HG03039 (cell line): Measurements from ENCODE around the gene TFB1M.
"Not testable (repeated sequence)": the region's sequence is repeated elsewhere in the genome, so short reads cannot be mapped to it uniquely, and the experiment has no call there.

ENCODE experiments used
- ATAC-seq: cut with Tn5 transposase; IDR thresholded peaks from one replicate; pipeline ENCODE4 v1.9.1; 2021; ENCODE audit warnings: mild to moderate bottlenecking, moderate library complexity; ENCODE audit not compliant: unreplicated experiment

Gene TFB1M

DNA sequence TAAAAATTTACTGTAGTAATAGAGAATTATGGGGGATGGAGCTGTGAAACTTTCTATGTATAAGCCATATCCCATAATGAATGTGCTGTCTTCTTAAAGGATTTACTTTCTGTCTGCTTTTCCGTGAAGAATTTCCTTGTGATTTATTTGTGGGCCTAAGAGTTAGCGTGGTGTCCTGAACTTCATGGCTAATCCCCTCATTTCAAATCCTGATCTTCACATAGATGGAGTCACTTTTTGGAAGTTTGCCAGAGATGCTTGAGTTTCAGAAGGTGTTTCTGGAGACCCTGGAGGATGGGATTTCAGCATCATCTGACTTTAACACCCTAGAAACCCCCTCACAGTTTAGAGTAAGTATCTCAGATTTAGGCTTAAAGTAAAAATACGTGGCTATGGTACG lies 69.8 kb downstream of the TFB1M start:
- ATAC-seq: no peak

DNA sequence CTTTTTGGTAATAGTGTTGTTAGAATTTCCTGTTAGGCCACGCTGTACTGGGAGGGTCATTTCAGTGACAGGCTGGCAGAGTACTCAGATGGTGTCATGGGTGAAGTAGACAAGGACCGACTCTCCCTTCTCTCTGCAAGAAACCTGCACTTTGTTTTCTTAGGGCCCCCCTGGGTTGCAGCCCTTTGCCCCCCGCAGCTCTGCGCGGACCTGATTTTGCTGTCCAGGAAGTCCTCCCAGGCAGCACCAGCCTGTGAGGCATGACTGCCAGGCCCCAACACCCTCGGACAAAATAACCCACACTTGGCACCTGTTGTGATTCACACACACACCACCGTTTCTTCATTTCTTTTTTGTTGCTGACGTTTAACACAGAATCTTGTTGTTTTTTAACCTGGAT lies 72.3 kb downstream of the TFB1M start:
- no peak for ATAC-seq

DNA sequence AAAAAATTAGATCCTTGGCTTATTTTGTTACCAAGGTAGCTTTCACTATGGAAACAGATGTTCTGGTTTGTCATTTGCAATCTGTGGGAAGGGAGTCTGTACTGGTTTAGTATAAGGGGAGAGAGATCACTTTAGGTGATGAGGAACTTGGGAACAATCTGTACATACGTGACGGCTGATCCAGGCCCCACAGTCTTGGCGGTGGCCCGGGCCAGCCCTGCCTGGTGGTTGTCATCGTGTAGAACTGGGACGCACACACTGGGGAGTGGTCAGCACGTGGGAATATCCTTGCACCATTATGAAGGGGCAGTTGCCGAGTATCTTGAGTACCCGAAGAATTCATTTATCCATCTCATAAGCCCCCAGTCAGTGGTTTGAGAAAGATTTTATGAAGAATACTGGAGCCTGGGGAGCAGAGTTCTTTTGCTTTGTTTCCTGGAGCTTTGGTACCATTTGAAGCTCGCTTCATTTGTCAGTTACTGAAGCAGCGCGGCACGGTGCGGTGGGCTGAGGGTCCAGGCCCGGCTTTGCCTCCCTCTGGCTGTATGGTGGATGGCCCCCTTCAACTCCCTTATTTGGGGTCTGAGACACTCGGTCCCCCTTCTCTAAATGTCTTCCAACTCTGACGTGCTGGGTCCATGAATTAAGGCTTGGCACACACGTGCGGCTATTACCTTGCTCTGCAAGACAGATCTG lies 73.2 kb downstream of the TFB1M start:
- no peak for ATAC-seq

DNA sequence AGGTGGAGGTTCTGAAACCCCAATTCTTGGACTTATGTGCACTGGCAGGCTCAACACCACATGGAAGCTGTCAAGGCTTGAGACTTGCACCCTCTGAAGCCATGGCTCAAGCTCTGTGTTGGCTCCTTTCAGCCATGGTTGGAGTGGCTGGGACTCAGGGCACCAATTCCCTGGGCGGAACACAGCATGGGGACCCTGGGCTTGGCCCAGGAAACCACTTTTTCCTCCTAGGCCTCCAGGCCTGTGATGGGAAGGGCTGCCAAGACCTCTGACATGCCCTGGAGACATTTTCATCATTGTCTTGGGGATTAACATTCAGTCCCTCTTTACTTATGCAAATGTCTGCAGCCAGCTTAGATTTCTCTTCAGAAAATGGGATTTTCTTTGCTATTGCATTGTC lies 76.7 kb downstream of the TFB1M start:
- no peak for ATAC-seq

DNA sequence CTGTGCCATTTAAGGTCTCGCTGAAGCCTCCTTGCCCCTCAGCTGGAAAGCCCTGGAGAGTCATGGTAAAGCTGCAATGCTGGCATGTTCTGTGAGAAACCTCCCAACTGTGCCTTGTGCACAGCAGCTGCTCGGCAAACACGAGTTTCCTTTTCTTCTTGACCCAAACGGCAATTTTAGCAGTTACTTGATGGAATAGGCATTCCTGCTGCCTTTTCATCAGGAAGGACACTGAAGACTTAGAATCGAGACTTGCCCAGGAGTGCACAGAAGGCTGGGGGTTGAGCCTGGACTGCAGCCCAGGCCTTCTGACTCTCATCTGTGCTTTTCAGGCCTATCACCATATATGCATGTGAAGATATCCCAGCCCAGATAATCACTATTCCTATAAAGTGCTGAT lies 79.2 kb downstream of the TFB1M start:
- no peak for ATAC-seq

DNA sequence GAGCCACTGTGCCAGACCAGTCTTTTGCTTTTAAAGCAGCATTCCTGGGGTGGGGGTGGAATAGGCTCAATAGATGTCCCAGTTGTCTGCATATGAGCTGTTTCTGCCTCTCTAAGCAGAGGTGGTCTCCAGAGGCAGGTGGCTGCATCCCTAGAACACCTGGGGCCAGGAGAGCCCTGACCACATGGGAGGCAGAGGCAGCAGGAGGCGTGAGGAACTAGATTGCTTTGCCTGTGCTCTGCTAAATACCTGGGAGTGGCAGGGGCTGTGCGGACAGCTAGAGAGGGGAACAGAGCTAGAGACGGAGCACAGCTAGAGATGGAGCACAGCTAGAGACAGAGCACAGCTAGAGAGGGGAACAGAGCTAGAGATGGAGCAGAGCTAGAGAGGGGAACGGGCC lies 79.6 kb downstream of the TFB1M start:
- no peak for ATAC-seq

DNA sequence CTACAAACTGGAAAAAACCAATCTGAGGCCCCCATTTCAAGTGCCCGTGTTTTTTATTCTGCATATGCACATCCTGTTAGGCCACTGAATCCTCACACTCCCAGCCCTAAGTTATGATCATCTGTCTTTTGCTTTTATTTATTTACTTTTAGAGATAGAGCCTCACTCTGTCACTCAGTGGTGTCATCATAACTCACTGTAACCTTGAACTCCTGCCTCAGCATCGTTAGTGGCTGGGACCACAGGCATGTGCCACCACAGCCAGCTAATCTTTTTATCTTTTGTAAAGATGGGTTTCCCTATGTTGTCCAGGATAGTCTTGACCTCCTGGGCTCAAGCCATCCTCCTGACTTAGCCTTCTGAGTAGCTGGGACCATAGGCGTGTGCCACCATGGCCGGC lies 80.1 kb downstream of the TFB1M start:
- ATAC-seq: no peak

DNA sequence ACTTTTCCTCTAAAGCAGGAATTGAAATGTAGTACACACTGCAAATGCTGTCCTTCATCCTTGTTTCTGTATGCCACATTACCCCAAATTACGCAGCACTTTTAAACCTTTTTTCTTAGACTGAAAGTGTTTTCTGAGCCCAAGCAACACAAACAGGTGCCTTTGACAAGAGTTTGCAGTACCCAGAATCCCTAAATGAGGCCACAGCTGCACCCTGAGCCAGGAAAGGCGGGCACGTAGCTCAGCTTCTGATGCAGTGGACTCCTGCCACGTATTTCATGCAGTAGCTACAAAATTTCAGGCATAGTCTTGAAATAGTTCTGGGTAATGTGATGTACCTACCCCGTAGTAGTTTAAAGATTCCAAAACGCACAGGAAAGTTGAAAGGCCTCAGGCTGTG lies 81.4 kb downstream of the TFB1M start:
- ATAC-seq: no peak

DNA sequence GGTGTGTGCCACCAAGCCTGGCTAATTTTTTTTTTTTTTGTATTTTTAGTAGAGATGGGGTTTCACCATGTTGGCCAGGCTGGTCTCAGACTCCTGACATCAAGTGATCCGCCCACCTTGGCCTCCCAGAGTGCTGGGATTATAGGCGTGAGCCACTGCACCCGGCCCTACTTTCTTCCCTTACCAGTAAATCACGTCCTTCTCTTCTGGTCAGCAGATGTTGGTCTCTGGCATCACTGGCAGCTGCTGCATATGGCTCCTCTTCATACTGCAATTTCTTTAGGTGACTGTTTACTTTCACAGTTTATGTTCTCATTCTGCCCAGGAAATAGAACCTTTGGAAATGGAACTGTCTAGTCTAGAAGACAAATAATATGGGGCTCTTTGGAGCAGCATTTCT lies 83.3 kb downstream of the TFB1M start:
- ATAC-seq: not testable (repeated sequence)

DNA sequence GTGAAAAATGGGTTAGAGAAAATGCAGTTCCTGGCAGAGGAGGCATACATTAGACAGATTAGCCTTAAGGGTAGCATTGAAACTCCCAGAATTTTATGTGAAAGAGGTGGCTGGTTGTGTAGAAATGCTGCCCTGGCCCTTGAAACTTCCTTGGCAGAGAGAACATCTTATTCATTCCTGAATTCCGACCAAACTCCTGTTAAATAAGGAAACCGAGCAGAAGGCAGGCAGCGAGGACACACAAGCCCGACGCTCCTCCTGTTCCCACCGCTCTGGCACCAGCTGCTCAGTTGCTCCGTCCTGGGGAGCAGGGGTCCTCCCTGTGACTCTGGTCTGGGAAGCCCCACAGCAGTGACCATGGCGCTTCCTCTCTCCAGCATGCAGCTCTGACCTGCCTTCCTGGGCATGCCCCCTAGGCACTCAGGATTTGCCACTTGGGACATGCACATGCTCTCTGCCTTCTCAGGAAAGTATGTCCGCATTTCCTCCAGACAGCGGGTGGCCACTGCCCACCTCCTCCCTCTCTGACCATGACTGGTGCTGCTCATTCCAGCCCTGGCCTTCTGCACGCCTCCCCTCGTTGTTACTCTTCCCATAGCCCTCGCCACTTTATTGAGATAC lies 85.6 kb downstream of the TFB1M start:
- ATAC-seq: no peak

DNA sequence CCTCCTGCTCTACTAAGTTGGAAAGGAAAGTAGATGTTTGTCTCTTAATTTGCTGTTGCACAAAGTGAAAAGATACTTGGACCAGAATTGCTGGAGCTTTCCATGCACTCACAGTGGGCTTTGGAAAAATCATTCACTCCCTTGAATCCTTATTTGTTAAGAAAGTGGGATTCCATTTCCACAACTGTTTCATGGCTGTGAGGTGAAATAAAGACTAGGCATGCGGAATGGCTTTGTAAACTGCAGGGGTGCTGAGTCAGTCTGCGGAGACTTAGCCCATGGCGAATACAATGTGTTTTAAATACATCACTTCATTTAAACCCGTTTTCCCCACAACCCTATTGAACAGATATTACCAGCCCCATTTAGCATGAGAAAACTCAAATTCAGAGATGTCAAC lies 87.2 kb downstream of the TFB1M start:
- no peak for ATAC-seq

DNA sequence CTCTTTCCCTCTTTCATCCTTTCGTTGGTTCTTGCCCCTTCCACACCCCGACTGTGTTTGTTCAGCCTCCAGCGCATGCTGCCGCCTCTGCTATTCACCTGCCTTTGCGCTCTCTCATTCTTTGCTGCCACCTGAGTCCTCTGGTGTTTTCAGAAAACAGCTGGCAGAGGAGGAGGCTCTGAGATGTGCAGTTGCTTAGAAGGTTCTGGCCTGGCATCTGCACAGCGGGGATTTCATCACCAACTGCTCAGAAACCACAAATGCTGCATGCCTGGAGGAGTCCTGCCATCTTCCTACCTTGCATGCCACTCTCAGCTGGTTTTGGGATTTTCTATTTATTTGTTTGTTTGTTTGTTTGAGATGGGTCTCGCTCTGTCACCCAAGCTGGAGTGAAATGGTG lies 89.7 kb downstream of the TFB1M start:
- no peak for ATAC-seq

DNA sequence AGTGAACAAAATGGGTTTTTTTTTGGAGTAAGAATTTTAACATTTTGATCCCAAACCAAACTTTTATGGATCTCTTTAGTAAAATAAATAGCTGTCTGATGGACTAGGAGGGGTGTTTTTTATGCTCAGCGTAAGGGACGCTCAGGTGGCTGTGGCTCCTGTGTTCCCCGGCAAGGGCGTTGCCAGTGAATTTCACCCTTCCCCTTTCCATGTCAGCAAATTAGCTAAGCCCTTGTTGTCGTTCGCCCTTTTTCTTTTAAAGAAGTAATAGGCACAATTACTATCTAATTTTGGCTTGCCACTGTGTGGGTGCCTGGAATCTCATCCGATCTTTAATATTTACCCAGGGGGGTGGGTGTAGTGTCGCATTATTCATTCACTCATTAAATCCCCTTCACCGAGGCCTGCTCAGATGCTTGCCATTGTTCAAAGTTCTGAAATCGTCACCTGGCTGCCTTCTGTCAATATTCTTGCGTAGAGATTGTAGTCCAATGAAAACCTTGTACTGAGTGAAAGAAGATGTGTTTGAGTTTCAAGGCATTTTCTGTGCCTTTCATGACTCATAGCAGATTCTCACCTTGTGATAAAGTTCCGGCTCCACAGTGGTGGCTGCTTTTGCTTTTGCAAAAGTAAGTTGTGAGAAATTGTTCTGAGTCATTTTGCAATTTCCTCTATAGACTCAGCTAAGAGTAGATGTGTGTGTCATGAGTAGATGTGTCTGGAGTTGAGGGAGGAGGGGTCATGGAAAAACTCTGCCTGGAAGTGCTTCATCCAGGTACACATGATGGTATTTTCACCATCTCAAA lies 90.4 kb downstream of the TFB1M start:
- peak; percentile 98 for ATAC-seq

DNA sequence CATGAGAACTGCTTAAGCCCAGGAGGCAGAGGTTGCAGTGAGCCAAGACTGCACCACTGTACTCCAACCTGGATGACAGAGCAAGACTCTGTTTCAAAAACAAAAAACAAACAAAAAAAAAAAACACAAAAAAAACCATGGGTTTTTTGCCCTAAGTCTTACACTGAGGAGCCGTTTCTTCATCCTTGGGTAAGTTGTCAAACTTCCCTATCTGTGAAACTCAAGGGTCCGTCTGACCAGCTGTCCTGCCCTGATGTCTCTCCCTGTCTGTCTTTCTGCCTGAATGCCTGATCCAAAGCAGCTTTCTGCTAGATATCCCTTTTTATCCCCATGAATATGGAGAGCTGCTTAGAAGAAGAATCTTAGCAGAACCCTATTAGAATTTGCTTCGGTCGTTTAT lies 91.8 kb downstream of the TFB1M start:
- ATAC-seq: no peak

DNA sequence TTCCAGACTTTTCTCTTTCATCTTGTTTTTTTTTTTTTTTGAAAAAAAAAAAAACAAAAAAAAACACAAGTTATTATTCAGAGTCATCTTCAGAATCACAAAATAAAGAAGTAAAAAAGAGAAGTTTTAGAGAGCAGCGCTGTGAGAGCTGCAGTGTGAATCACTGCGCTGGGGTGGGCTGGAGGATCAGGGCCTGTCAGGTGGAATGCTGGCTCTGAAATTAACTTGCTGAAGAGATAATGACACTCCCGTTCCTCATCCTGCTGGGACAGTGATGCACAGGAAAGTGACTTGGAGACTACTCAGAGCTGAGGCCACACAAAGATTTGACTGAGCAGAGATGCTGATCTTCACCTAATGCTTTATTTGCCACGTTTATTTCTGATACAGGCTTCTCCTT lies 93.2 kb downstream of the TFB1M start:
- ATAC-seq: no peak

DNA sequence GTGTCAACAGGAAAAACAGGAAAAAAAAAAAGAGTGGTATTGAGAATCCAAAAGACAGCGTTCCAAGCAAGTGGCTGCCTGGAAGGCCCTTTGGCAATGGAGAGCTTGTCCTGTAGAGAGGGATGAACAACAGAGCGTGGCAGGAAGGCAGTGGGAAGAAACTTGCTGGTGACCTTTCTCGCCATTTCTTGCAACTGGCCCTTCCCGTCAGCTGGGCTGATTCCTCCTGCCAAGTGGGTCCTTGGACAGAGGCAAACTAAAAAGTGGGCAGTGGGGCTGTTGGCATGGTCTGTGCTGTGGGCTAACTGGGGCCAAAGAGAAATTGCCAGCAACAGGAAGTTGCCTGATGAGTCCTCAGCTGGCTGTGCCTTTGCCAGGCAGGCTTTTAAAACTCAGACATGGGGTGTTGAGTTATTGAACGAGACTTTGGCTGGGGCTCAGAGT lies 94.4 kb downstream of the TFB1M start:
- no peak for ATAC-seq

DNA sequence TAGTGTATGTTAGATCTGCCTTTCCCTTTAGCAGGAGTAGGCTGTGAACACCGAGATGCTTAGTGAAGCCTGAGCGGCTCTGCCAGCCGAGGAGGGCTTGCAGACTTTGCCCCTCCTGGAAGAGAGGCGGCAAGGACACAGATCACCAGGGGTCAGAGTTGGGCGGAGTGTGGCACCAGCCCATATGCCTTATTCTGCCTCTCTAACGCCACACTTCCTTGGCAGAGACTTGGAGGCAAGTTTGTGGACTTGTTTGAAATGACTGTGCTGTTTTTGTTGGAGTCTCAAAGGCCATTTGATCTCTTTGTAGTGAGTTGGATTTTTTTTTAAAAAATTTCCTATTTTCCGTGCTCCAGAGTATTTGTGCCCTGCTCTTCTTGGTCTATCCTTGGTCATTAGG lies 95.0 kb downstream of the TFB1M start:
- ATAC-seq: no peak

DNA sequence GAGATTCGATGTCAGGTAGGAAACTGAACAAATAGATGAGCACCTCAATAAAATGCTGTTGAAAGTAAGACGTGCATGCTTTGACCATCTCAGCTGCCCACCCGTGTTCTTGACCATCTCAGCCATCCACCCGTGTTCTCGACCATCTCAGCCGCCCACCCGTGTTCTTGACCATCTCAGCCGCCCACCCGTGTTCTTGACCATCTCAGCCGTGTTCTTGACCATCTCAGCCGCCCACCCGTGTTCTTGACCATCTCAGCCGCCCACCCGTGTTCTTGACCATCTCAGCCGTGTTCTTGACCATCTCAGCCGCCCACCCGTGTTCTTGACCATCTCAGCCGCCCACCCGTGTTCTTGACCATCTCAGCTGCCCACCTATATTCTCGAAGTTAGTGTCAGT lies 95.6 kb downstream of the TFB1M start:
- ATAC-seq: not testable (repeated sequence)

DNA sequence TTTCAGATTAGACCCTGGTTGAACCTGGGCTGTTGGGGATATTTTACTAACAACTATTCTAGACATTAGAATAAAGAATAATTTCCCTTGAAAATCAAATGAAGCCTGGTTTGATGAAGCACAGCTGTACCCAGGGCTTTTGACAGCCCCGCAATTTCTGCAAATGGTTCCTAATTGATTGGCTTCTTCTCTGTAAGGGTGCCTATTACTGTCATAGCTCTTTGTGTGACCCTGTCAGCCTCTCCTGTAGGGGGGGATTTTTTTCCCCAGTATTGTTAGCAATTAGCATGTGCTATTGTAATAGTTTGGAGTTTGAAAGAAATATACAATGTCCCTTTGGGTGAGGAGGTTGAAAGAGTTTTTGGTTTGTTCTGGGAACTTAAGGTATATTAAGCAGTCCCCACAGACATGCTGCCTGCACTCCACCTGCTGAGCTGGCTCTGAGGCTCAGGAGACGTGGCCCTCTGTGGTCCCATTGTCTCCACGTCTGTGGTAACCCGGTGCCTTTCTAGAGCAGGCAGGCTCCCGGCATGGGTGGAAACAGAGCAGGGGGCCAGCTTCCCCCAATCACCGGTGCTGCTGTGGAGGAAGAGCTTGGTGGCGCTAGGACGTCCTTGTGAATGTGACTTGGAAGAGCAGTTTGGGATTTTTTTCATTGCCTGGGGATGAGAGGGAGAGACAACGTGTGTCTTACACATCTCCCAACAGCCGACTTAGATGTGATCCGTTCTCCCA lies 97.8 kb downstream of the TFB1M start:
- no peak for ATAC-seq

DNA sequence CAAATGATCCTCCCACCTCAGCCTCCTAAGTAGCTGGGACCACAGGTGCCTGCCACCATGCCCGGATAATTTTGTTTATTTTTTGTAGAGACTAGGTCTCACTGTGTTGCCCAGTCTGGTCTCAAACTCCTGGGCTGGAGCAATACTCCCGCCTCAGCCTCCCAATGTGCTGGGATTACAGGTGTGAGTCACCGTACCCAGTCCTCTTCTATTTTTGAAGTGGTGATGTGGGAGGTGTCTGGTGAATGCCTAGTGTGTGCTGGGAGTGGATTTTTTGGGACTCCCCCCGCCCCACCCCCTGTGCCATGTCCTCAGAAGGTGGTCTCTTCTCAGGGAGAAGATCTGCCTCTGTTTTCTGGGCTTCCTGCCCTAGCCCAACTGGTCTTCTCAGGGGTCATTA lies 98.4 kb downstream of the TFB1M start:
- no peak for ATAC-seq

DNA sequence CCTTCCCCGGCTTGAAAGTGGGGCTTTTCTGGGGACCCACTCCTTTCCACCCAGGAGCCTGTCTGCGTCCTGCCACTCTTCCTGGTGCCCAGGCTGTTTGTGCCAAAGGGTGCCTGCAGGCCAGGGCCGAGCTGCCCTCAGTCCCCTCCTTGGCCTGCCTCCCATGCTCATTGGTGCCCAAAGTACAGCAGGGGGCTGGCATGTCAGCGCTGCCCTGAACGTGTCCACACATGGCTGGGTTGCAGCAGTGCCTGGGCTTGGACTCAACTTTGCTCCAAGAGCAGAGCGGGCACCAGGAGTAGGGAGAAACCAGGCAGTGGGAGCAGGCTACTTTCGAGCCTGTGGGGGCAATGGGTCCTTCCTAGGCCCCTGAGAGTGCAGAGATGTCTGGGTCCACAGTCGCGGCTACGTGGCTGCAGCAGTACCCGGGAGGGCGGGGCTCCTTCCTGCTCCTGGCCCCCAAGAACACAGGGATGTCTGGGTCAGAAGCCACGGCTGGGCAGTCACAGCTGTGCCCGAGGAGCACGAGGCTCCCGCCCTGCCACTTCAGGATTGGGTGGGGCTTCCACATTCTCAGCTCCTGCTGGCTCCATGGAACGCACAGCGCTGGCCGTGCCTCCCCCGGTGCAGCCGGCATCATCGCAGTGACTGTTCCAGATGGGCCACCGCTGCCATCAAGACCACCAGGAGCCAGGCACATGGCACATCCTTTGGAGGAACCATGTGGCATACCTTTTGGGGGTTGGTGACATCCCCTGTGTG lies 100.5 kb downstream of the TFB1M start:
- no peak for ATAC-seq
